NT2/D1 (cell line): ENCODE results near the gene PRDM11.

Experiments used
- SUZ12 ChIP-seq: IDR thresholded peaks from 2 replicates; pipeline ENCODE4 v1.6.1; 2011; ENCODE audit not compliant: insufficient read length, insufficient read depth; ENCODE audit errors: extremely low read depth
- YY1 ChIP-seq: IDR thresholded peaks from 2 replicates; pipeline ENCODE4 v1.6.1; 2011; ENCODE audit not compliant: insufficient read length, insufficient read depth
- ZNF274 ChIP-seq: IDR thresholded peaks from 2 replicates; pipeline ENCODE4 v1.6.1; 2011; ENCODE audit warnings: mild to moderate bottlenecking, low read depth, low read length

DNA sequence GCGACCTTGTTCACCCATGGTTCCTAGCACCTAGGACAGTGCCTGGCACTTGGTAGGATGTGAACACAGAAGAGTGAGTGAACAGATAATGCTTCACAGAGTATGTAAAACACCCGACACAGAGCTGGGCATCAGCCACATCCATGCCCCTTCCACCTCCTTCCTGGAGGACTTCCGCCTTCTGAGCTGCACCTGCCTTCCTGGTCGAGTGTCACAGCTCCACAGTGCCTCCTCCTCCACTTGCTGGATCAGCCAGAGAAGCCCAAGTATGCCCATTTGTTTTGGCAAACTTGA lies 20.1 kb downstream of the PRDM11 start:
- no peak for TF ChIP-seq ZNF274
- no peak for TF ChIP-seq YY1
- no peak for TF ChIP-seq SUZ12
